Fibroblast of the aortic adventitia (primary cell): ENCODE measurements around the gene MAS1L. TPM values are rescaled to one million over a fixed set of nuclear protein-coding genes. Genes with fewer than 3 reads are reported as not detected.

Experiments used
- DNase-seq: peaks from one replicate; pipeline ENCODE4 v3.0.0-alpha.2; 2010; ENCODE audit warnings: low read depth
- H3K4me3 ChIP-seq: 2 replicates; pipeline ENCODE4 v1.5.1; 2011; ENCODE audit warnings: low read depth, mild to moderate bottlenecking, control low read depth, low read length, moderate library complexity
- CTCF ChIP-seq: IDR thresholded peaks from 2 replicates; pipeline ENCODE4 v1.5.1; 2011; ENCODE audit warnings: mild to moderate bottlenecking, low read length, control low read depth, inconsistent platforms; ENCODE audit not compliant: insufficient read depth
- total RNA-seq: library from RNA; depleted of rRNA; stranded (reverse); fragments of >200 nt; gene quantifications from 2 replicates; pipeline ENCODE4 v1.2.3, GENCODE V29; 2012; ENCODE audit warnings: low replicate concordance

MAS1L gene
- total RNA-seq, 1 donor, result not detected

GRCh38 chr6:29528300-29528931, 40.7 kb upstream of the MAS1L start:
- DNase-seq, result no peak
- no peak overlapping the region for H3K4me3 ChIP-seq
- no peak for TF ChIP-seq CTCF

- no peak overlapping the region for H3K4me3 ChIP-seq
- DNase-seq, result no peak
- no peak for TF ChIP-seq CTCF
Measured at GRCh38 chr6:29527564-29527963, 39.8 kb upstream of the MAS1L start.

GRCh38 chr6:29527126-29527525, 39.4 kb upstream of the MAS1L start:
- DNase-seq, result no peak
- TF ChIP-seq CTCF, result no peak
- H3K4me3 ChIP-seq, result no peak overlapping the region

GRCh38 chr6:29525311-29525639, 37.5 kb upstream of the MAS1L start:
- no peak overlapping the region for H3K4me3 ChIP-seq
- DNase-seq, result no peak
- no peak for TF ChIP-seq CTCF

- H3K4me3 ChIP-seq, result no peak overlapping the region
- no peak for DNase-seq
- no peak for TF ChIP-seq CTCF
Measured at GRCh38 chr6:29524444-29525310, 36.9 kb upstream of the MAS1L start.

GRCh38 chr6:29524044-29524443, 36.3 kb upstream of the MAS1L start:
- H3K4me3 ChIP-seq, result no peak overlapping the region
- TF ChIP-seq CTCF, result no peak
- DNase-seq, result no peak
